Body of pancreas (tissue), 4 donors: ENCODE results near the gene IGSF23.

Experiments used
- POLR2A ChIP-seq, 3 donors: fragments of 450-650 bp; IDR thresholded peaks; one replicate each; pipeline ENCODE4 v1.6.1; 2016; ENCODE audit warnings: antibody characterized with exemption in 3 of 3, mild to moderate bottlenecking in 2 of 3
- TF ChIP-seq, protein P1 (sequence below), 7 experiments: fragments of 450-650 bp in 4 of 7; fragments of 200-600 bp in 3 of 7; sonication (generic) in 3 of 7; IDR thresholded peaks; one replicate each; pipeline ENCODE4 v1.5.1; 2016 to 2019; ENCODE audit warnings: antibody characterized with exemption in 7 of 7

DNA sequence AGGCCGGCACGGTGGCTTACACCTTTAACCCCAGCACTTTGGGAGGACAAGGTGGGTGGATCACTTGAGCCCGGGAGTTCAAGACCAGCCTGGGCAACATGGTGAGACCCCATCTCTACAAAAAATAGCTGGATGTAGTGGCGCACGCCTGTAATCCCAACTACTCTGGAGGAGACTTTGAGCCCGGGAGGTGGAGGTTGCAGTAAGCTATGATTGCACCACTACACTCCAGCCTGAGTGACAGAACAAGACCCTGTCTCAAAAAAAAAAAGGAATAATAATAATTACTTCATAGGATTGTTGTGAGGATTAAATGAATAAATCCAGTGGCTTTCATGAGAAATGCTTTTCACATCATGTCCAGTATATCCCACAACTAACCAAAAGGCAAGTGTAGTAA is 8.0 kb downstream of the IGSF23 start:
- TF ChIP-seq, protein P1, sequence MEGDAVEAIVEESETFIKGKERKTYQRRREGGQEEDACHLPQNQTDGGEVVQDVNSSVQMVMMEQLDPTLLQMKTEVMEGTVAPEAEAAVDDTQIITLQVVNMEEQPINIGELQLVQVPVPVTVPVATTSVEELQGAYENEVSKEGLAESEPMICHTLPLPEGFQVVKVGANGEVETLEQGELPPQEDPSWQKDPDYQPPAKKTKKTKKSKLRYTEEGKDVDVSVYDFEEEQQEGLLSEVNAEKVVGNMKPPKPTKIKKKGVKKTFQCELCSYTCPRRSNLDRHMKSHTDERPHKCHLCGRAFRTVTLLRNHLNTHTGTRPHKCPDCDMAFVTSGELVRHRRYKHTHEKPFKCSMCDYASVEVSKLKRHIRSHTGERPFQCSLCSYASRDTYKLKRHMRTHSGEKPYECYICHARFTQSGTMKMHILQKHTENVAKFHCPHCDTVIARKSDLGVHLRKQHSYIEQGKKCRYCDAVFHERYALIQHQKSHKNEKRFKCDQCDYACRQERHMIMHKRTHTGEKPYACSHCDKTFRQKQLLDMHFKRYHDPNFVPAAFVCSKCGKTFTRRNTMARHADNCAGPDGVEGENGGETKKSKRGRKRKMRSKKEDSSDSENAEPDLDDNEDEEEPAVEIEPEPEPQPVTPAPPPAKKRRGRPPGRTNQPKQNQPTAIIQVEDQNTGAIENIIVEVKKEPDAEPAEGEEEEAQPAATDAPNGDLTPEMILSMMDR (IDR thresholded peaks at IDR 0.05), result no peak
- no peak for TF ChIP-seq POLR2A (IDR thresholded peaks at IDR 0.05)
